NCI-H2107 (cell line): ENCODE data around the gene FKBP10.
"Not testable (repeated sequence)": the region's sequence is repeated elsewhere in the genome, so short reads cannot be mapped to it uniquely, and the experiment has no call there.

Source experiments
- DNase-seq: peaks from one replicate; lab custom pipeline; 2025; lab: John Stamatoyannopoulos, UW

The FKBP10 gene

GRCh38 chr17:41839448-41839847, 26.6 kb downstream of the FKBP10 start:
- not testable (repeated sequence) for DNase-seq

- DNase-seq, result not testable (repeated sequence)
Observed at GRCh38 chr17:41840781-41841180, 28.0 kb downstream of the FKBP10 start.

GRCh38 chr17:41844971-41845370, 32.2 kb downstream of the FKBP10 start:
- DNase-seq, result no peak

DNA sequence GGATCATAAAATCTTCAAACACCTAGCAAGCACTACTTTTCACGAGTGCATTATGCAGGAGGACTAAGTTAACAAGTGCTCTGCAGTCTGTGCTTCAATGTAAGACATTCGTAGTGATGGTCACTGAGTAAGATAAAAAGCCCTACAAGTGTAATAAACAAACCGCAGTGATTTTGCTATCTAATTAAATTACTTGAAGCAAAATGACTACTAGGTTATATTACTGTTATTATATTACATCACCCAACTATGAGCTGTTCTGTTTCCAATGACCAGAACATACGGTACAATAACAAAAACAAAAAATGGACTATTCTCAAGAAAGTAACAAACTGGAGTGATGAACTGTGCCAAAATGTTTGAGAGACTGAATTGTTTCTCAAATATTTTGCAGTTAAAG, 36.0 kb downstream of the FKBP10 start:
- no peak for DNase-seq

- no peak for DNase-seq
Observed at GRCh38 chr17:41849251-41849990, 36.6 kb downstream of the FKBP10 start.

- not testable (repeated sequence) for DNase-seq
Observed at GRCh38 chr17:41851382-41851781, 38.6 kb downstream of the FKBP10 start.

DNA sequence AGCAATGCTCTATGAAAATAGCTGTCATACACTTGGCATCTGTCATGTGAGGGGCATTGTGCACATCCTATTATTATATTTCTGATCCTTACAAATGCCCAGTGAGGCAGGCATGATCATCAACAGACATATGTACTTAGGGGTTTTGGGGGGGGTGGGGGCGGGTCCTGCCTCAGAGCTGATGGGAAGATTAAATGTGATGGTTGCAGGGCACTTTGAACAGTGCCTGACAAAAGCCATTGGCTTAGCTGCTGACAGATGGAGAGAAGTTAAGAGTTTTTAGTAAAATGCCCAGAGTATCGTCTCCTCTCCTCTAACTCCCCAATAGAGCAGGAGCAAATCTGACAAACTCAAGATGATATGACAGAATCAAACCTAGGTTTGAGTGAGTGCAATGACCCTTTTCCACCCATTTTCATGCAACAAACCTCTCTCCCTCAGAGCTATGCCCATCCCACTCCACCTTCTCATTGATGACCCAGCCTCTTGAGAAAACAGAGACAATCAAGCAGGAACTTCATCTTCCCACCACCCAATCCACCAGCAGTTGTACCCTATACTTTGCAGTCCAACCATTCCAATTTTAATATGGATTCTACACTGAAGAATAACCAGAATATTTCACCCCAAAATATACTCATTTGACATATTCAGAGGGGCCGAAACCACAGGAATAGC, 47.6 kb downstream of the FKBP10 start:
- no peak for DNase-seq

GRCh38 chr17:41863074-41863848, 50.5 kb downstream of the FKBP10 start:
- no peak for DNase-seq

DNA sequence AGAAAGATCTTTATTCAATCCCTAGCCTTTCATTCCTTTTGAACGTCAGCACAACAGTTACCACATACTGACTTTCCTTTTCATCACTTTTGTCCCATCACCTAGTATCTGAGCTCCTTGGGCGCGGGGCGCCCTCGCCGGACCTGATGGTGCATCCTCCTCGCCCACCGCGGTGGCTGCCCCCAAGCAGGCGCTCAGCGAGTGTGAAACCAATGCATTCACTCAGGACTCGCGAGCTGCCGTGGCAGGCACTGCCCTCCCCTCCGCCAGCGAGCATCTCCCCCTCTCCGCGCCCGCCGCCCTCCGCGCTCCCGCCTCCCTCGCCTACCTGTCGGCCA, 51.7 kb downstream of the FKBP10 start:
- peak; percentile 18 for DNase-seq

DNA sequence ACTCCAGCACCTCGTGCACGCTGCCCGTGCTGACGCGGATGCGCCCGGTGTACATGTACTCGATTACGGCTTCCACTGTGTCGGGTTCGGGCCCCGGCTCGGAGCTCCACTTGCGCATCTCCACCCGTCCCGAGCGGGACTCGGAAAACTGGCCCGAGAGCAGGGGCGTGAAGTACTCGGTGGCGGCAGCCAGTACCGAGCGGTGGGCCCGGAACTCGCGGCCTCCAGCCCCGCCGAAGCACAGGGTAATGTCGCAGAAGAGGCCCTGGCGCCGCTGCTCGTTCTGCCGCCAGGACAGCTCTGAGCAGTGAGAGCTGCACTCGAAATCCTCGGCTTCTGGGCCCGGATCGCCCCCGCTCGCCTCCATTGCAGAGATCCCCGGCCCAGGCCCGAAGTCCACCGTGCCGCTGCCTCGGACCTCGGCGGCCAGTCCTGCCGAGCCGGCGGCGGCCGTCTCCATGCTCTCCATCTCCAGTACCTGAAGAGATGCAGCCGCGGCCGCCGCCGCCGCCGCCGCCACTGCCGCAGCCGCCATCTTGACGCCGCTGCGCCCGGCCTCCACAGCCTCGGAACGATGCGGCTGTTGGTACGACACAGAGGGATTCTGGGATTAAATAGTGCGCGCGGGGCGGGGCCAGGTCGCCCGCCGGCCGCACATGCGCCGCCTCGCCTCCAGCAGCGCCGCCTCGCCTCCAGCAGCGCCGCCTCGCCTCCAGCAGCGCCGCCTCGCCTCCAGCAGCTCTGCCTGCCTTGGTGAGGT, 52.2 kb downstream of the FKBP10 start, which contains the start of gene KLHL11:
Gene KLHL11 (minus strand): TSS at position 588 of the 760 bp plus-strand sequence. CDS start 53 bp downstream, at position 535.
- peak; percentile 70 for DNase-seq

DNA sequence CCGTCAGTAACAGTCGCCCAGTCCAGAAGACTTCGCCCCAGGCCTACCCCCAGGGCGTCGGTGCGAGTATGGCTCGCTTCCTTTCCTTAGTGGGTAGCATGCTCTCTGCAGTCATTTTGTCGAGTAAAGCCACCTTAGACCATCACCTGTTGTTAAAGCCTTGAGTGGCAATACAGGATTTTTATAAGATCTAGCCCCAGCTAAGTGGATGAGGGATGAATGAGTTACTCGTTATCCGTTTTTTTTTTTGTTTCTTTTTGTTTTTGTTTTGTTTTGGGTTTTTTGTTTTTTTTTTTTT, 52.7 kb downstream of the FKBP10 start:
- no peak for DNase-seq

GRCh38 chr17:41868568-41868967, 55.8 kb downstream of the FKBP10 start:
- no peak for DNase-seq

DNA sequence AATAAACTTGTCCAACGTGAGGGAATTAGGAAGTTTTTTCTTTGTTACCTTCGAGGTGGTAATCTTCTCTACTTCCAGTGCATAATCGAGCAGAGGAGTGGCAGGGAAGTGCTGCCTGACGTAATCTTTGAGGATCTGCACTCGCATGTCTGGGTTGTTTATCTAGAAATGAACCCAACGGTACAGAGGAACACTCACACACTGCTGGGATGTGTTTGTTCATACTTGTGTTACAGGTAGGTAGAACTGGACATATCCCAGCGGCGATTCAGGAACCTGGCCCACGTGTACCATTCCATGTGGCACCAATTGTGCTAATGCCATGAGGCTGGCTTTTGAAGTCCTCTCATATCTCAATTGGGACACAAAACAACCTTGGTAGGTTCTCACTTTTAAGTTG, 56.6 kb downstream of the FKBP10 start:
- DNase-seq, result no peak

DNA sequence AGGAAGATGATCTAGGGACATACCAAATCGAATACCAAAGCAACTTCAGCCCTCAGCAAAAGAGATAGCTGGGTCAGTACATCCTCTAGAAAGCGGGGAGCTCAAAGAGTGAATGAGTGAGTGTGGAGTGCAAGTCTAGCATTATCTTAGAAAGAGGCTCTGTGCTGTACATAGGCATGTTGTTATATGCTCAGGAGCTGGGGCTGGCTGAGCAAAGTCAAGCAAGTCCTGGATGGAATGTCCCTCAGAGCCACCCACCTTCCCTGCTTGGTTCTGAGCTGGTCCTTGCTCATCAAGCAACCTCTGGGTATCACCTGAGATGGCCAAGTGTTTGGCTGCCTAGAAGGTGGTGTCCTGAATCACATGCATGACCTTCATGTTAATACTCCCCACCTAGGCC, 57.3 kb downstream of the FKBP10 start:
- DNase-seq, result no peak

- no peak for DNase-seq
Observed at GRCh38 chr17:41870627-41871026, 57.8 kb downstream of the FKBP10 start.

DNA sequence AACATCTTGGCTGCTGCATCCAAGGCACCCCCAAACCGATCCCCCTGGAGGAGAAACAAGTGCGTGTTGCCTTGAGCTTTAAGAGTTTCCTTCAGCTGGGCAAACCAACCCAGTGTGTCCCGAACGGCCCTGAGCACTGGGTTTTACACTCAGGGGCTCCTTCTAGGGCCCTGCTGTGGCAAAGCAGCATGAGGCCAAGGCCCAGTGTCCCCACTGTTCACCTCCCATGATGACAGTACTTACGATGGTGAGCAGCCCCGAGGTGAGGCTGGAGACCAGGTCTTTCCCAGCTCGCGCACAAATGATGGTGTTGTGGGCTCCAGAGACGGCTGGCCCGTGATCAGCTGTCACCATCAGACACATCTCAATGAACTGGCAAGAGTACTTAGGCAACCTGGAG, 59.0 kb downstream of the FKBP10 start:
- no peak for DNase-seq
